ENCODE data around the gene CRHBP.

Gene CRHBP

GRCh38 chr5:77012601-77013000, 59.8 kb downstream of the CRHBP start:
- DNase-seq (ENCODE audit: insufficient read length, low spot score) (no peak), FAIRE-seq (no peak)

GRCh38 chr5:77015938-77016569, 63.2 kb downstream of the CRHBP start:
- FAIRE-seq (no peak), DNase-seq (ENCODE audit: insufficient read length, low spot score) (peak; percentile 54)

- DNase-seq (ENCODE audit: insufficient read length, low spot score), result no peak
- FAIRE-seq, result no peak
These were observed 64.1 kb downstream of the CRHBP start for GRCh38 chr5:77016962-77017361.

- DNase-seq (ENCODE audit: insufficient read length, low spot score), result no peak
- FAIRE-seq, result no peak
These were observed 64.8 kb downstream of the CRHBP start for GRCh38 chr5:77017668-77018067.

All from HTR-8/SVneo (cell line).